GM12801 (cell line): Measurements from ENCODE around the gene MGRN1.

ENCODE experiments used
- TF ChIP-seq, protein P1 (sequence below): IDR thresholded peaks from one replicate; pipeline ENCODE4 v1.5.1; 2011; ENCODE audit warnings: control low read depth; ENCODE audit not compliant: insufficient read length; ENCODE audit errors: extremely low read depth

The MGRN1 gene

DNA sequence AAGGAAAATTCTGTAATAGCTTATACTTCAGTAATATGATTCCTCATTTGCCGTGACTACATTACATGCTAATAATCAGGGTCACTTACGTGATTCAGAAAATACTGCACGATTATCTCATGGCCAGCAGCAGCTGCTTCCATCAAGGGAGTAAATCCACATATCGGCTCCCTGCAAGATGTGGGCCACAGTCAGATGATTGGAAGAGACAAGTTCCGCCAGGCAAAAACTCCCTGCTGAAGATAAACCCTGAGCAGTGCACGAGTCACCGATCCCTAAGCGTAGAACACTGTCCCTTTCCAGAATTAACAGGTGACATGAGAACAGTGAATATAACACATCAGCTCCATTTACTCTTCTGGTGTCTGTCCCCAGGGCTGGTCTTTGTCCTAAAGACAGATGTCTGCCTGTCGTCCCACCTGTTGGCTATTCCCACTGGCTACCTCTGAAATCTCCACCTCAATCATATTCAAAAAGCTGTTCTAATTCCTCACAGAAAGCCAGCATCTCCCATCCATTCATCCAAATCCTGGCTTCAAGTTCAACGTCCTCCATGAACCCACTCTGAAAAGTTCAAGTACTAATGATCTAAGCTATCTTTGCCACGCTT, 100.1 kb downstream of the MGRN1 start:
- TF ChIP-seq, protein P1, sequence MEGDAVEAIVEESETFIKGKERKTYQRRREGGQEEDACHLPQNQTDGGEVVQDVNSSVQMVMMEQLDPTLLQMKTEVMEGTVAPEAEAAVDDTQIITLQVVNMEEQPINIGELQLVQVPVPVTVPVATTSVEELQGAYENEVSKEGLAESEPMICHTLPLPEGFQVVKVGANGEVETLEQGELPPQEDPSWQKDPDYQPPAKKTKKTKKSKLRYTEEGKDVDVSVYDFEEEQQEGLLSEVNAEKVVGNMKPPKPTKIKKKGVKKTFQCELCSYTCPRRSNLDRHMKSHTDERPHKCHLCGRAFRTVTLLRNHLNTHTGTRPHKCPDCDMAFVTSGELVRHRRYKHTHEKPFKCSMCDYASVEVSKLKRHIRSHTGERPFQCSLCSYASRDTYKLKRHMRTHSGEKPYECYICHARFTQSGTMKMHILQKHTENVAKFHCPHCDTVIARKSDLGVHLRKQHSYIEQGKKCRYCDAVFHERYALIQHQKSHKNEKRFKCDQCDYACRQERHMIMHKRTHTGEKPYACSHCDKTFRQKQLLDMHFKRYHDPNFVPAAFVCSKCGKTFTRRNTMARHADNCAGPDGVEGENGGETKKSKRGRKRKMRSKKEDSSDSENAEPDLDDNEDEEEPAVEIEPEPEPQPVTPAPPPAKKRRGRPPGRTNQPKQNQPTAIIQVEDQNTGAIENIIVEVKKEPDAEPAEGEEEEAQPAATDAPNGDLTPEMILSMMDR, result no peak

DNA sequence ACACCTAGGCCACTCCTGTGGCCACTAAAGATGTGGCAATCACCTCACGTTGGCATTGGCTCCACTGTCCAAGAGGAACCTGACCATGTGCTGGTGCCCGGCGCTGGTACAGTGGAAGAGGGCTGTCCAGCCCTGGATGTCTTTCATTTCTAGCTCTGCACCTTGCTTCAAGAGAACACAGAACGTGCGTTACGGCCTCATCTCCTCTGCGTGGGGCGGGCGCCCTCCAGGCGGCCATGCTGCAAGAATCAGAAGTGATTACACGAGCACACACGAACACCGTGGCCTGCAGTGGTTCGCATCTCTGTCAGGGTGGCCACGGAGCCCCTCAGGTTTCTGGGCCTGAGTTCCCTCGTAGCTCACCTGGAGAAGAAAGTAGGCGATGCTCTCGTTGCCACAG, 102.0 kb downstream of the MGRN1 start:
- TF ChIP-seq, protein P1, result no peak

DNA sequence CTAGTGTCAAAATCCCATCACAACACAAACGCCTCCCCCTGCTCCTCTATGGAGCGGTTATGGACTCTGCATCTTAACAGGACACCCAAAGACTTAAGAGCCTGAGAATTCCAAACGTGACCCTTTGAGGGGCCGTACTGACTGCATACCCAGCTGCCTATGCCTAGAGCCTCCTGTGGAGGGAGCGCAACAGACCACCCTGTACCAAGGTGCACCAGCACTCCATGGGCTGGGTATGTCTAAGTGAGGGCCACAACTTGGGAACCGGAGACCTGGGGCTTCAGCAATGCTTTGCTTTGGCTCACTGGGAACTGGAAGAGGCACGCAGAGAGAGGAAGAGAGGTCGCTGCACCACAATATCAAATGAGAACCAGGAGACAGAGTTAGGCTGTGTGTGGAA, 104.0 kb downstream of the MGRN1 start:
- TF ChIP-seq, protein P1, result no peak

DNA sequence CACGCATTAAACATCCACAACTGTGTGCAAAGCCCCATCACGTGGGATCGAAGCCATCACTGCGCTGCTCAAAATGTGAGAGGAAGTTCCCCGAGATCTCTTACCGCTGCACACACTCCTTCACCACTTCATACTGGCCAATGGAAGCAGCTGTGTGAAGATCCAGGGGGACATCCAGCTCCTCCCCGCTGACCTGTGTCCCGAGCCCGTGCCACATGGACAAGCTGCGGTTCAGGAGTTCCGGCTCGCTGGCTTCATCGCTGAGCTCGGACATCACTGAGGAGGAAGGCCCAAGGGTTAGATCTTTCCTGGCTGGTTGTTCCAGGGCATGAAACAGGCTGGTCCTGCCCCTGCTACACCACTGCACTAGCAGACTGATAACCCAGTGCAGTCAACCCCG, 105.2 kb downstream of the MGRN1 start:
- TF ChIP-seq, protein P1, result no peak

DNA sequence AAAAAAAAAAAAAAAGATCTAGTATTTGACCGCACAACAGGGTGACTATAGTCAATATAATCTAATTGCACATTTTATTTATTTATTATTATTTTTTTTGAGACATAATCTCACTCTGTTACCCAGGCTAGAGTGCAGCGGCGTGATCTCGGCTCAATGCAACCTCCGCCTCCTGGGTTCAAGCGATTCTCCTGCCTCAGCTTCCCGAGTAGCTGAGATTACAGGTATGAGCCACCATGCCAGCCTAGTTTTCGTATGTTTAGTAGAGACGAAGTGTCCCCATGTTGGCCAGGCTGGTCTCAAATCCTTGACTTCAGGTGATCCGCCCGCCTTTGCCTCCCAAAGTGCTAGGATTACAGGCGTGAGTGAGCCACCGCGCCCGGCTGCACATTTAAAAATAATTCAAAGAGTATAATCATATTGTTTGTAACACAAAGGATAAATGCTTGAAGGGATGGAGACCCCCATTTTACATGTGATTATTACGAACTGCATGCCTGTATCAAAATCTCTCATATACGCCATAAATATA, 108.7 kb downstream of the MGRN1 start:
- TF ChIP-seq, protein P1, result no peak

DNA sequence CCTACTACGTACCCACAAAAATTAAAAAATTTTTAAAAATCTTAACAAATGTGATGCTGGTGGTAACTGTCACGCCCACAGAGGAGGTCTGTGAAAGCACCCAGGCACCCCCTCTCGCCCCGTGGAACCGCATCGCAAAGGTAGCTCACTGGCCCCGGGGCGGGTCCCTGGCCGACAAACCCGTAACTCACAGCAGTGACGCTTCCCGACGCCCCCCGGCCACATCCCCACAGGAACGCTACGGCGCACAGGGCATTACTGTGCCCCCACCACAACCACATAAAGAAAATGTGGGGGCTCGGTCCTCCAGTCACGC, 109.1 kb downstream of the MGRN1 start:
- TF ChIP-seq, protein P1, result no peak

DNA sequence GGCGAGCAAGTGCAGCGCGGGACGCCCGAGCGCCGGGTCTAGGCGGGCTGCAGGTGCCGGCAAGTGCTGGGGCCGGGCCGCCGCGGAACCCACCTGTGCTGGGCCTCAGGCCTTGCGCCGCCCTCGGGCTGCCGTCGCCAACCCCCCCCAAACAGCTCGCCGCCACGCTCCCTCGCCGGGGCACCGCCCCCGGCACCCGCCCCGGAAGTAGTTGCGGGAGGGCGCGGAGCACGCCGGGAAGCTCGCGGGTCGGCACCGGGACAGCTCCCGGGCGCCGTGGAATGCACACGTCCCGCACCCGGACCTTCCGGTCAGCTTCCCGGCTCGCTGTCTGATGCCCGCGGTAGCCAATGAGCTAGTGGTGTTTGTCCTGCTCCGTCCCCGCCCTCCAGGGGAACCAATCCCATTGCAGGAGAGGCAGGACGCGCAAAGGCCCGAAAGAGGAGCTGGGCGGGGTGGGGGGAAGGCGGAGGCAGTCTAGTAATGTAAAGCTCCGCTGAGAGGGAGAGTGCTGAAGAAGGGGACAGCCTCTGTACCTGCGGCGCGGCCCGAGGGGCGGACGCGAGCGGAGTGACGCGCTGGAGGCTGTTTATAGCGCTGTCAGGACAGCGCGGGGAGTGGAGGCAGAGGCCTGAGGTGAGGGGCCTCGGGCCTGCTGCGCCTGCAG, 109.6 kb downstream of the MGRN1 start, which contains the start of the genes ANKS3 and DNAAF8:
Gene ANKS3 (minus strand): TSS at position 209 of the 667 bp plus-strand sequence. CDS start 4,122 bp downstream, outside the sequence.
Gene DNAAF8 (plus strand): TSS at position 475 of the 667 bp plus-strand sequence. CDS start 1,978 bp downstream, outside the sequence.
- TF ChIP-seq, protein P1, result no peak
